ENCODE measurements around the gene MAPT. TPM values are rescaled to one million over a fixed set of nuclear protein-coding genes. Genes with fewer than 3 reads are reported as not detected.

MAPT gene
- total and polyA plus RNA-seq, 2 of the 13 experiments (the other 11 are each of a cell fraction or from before 2014, with no cell fraction given), result 2.1 to 2.8 TPM

- TF ChIP-seq SALL1 (CRISPR knock-in tag; IDR thresholded peaks at IDR 0.05) (no peak; the same call in none of the 2 replicates), RAD51 (IDR thresholded peaks at IDR 0.05; ENCODE audit: borderline replicate concordance) (no peak), NONO (IDR thresholded peaks at IDR 0.05) (no peak), NONO (CRISPR knock-in tag; conservative IDR thresholded peaks at IDR 0.05) (no peak), MAFF (IDR thresholded peaks at IDR 0.05; ENCODE audit: low read depth, low read length) (no peak), CENPBD1 (CRISPR knock-in tag; IDR thresholded peaks at IDR 0.05; ENCODE audit: borderline replicate concordance, low read depth) (no peak), TIGD3 (CRISPR knock-in tag; IDR thresholded peaks at IDR 0.05; ENCODE audit: borderline replicate concordance) (no peak), TOPORS (CRISPR knock-in tag; IDR thresholded peaks at IDR 0.05) (no peak), ZSCAN9 (CRISPR knock-in tag; IDR thresholded peaks at IDR 0.05; ENCODE audit: borderline replicate concordance) (0 out of 2 replicates have a peak, but pooled peaks have one; percentile 60), SOX6 (IDR thresholded peaks at IDR 0.05) (no peak), SOX6 (CRISPR knock-in tag; IDR thresholded peaks at IDR 0.05) (peak; percentile 67), SPEN (CRISPR knock-in tag; IDR thresholded peaks at IDR 0.05; ENCODE audit: low read depth) (no peak), IRX3 (CRISPR knock-in tag; IDR thresholded peaks at IDR 0.05; ENCODE audit: borderline replicate concordance, low read depth) (no peak), ZNF329 (CRISPR knock-in tag; IDR thresholded peaks at IDR 0.05; ENCODE audit: low read depth) (0 out of 2 replicates have a peak, but pooled peaks have one; percentile 3), ZFP36L1 (CRISPR knock-in tag; IDR thresholded peaks at IDR 0.05) (no peak), ZNF501 (CRISPR knock-in tag; IDR thresholded peaks at IDR 0.05) (no peak), ETV5 (CRISPR knock-in tag; IDR thresholded peaks at IDR 0.05; ENCODE audit: borderline replicate concordance) (peak; percentile 48; the same call in 1 of the 2 replicates), PBX3 (CRISPR knock-in tag; IDR thresholded peaks at IDR 0.05; ENCODE audit: borderline replicate concordance) (no peak), MTA1 (CRISPR knock-in tag; IDR thresholded peaks at IDR 0.05; ENCODE audit: borderline replicate concordance) (no peak; the same call in 1 of the 2 replicates), GTF3A (CRISPR knock-in tag; conservative IDR thresholded peaks at IDR 0.05) (no peak), NCOR1 (IDR thresholded peaks at IDR 0.05; ENCODE audit: borderline replicate concordance, low read length) (no peak), BRF2 (CRISPR knock-in tag; IDR thresholded peaks at IDR 0.05) (no peak), ATM (IDR thresholded peaks at IDR 0.05; ENCODE audit: borderline replicate concordance) (no peak), ZNF546 (CRISPR knock-in tag; conservative IDR thresholded peaks at IDR 0.05) (0 out of 2 replicates have a peak, but pooled peaks have one; percentile 6), REXO4 (CRISPR knock-in tag; IDR thresholded peaks at IDR 0.05; ENCODE audit: borderline replicate concordance) (no peak), ZNF33A (CRISPR knock-in tag; IDR thresholded peaks at IDR 0.05; ENCODE audit: borderline replicate concordance) (no peak), MAFK (conservative IDR thresholded peaks at IDR 0.05 in 1 of 2, IDR thresholded peaks at IDR 0.05 in 1 of 2; ENCODE audit: low read length in 2 of 2) (no peak), KLF15 (CRISPR knock-in tag; IDR thresholded peaks at IDR 0.05; ENCODE audit: borderline replicate concordance) (no peak)
Measured at GRCh38 chr17:46002311-46002972, 108.1 kb downstream of the MAPT start (continued).

All from HepG2 (cell line).